Nephron progenitor cell (in vitro differentiated cells): ENCODE results near the gene SPPL3.

ENCODE experiments used
- DNase-seq: peaks from one replicate; pipeline ENCODE4 v3.0.0; 2021
- H3K27ac Mint-ChIP-seq: 2 replicates; pipeline ENCODE4 v1.8.0; 2021; ENCODE audit warnings: mild to moderate bottlenecking, moderate library complexity, mixed read lengths
- H3K27me3 Mint-ChIP-seq: 2 replicates; pipeline ENCODE4 v1.8.0; 2021; ENCODE audit warnings: mild to moderate bottlenecking, low read depth, mixed read lengths; ENCODE audit not compliant: poor library complexity
- H3K36me3 Mint-ChIP-seq: 2 replicates; pipeline ENCODE4 v1.8.0; 2021; ENCODE audit warnings: low read depth, mixed read lengths
- H3K4me1 Mint-ChIP-seq: 2 replicates; pipeline ENCODE4 v1.8.0; 2021; ENCODE audit warnings: mixed read lengths
- H3K4me3 Mint-ChIP-seq: 2 replicates; pipeline ENCODE4 v1.8.0; 2021; ENCODE audit warnings: mild to moderate bottlenecking, moderate library complexity, mixed read lengths
- H3K9me3 Mint-ChIP-seq: 2 replicates; pipeline ENCODE4 v1.8.0; 2021; ENCODE audit warnings: mild to moderate bottlenecking, moderate library complexity, mixed read lengths
- TF ChIP-seq, protein P1 (sequence below): fragments of 200-600 bp; sonication (generic); IDR thresholded peaks from 2 replicates; pipeline ENCODE4 v1.5.0; 2021; ENCODE audit warnings: antibody characterized with exemption

SPPL3 gene

DNA sequence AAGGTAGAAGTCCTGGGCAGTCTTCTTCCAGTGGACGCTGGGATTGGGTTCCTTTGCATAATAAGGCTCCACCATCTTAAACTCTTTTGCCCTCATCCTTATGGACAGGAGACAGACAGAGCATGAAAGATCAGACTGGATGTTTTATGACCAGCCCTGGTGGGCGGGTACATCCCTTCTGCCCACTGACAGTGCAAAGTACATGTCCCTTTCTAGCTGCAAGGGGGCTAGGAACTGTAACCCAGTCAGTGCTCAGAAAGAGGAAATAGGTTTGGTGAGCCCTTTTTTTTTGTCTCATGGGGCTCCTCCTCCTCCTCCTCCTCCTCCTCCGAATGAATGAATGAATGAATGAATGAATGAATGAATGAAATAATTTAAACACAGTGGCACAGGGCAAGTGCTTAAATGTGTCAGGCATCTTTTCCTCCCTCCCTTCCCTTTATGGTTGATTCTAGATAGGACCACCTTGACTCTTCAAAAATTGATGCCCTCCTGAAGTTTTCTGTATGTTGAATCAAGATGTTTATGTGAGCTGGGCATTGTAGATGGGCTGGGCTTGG is 37.8 kb upstream of the SPPL3 start:
- TF ChIP-seq, protein P1, sequence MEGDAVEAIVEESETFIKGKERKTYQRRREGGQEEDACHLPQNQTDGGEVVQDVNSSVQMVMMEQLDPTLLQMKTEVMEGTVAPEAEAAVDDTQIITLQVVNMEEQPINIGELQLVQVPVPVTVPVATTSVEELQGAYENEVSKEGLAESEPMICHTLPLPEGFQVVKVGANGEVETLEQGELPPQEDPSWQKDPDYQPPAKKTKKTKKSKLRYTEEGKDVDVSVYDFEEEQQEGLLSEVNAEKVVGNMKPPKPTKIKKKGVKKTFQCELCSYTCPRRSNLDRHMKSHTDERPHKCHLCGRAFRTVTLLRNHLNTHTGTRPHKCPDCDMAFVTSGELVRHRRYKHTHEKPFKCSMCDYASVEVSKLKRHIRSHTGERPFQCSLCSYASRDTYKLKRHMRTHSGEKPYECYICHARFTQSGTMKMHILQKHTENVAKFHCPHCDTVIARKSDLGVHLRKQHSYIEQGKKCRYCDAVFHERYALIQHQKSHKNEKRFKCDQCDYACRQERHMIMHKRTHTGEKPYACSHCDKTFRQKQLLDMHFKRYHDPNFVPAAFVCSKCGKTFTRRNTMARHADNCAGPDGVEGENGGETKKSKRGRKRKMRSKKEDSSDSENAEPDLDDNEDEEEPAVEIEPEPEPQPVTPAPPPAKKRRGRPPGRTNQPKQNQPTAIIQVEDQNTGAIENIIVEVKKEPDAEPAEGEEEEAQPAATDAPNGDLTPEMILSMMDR = no peak
- Mint-ChIP-seq H3K36me3 (no peaks in the 10 kb centered on the region), H3K4me3 (no peak overlapping the region), H3K9me3 (no peaks in the 10 kb centered on the region), H3K27me3 (peaks cover 10% of the 10 kb centered on the region), H3K4me1 (peaks cover 16% of the 10 kb centered on the region), H3K27ac (no peak overlapping the region)
- no peak for DNase-seq

DNA sequence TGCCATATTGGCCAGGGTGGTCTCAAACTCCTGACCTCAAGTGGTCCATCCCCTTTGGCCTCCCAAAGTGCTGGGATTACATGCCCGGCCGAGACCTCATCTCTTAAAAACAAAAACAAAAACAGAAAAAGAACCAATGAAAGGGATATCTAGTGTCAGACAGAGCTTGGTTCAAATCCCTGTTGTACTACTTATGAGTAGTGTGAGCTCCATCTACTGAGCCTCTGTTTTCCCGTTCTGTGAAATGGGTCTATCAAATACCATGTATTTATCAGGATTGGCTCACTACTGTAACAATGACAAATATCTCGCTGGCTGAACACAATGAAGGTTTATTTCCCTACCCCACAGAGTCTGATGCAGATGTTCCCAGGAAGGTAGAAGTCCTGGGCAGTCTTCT is 37.3 kb upstream of the SPPL3 start:
- Mint-ChIP-seq H3K9me3 (no peaks in the 10 kb centered on the region), H3K36me3 (no peaks in the 10 kb centered on the region), H3K27me3 (peaks cover 13% of the 10 kb centered on the region), H3K4me1 (peaks cover 20% of the 10 kb centered on the region), H3K27ac (no peak overlapping the region), H3K4me3 (no peak overlapping the region)
- TF ChIP-seq, protein P1 = no peak
- DNase-seq = no peak

DNA sequence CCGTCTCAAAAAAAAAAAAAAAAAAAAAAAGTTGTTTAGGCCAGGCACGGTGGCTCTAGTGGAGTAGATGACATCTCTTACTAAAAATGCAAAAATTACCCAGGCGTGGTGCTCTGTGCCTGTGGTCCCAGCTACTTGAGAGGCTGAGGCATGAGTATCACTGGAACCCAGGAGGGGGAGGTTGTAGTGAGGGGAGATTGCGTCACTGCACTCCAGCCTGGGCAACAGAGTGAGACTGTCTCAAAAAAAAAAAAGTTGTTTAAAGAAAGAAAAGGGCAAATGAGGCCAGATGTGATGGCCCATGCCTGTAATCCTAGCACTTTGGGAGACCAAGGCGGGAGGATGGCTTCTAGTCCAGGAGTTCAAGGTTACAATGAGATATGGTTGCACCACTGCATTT is 36.6 kb upstream of the SPPL3 start:
- Mint-ChIP-seq H3K4me1 (peaks cover 23% of the 10 kb centered on the region), H3K4me3 (no peak overlapping the region), H3K9me3 (no peaks in the 10 kb centered on the region), H3K27me3 (peaks cover 13% of the 10 kb centered on the region), H3K36me3 (no peaks in the 10 kb centered on the region), H3K27ac (no peak overlapping the region)
- TF ChIP-seq, protein P1 = no peak
- no peak for DNase-seq

DNA sequence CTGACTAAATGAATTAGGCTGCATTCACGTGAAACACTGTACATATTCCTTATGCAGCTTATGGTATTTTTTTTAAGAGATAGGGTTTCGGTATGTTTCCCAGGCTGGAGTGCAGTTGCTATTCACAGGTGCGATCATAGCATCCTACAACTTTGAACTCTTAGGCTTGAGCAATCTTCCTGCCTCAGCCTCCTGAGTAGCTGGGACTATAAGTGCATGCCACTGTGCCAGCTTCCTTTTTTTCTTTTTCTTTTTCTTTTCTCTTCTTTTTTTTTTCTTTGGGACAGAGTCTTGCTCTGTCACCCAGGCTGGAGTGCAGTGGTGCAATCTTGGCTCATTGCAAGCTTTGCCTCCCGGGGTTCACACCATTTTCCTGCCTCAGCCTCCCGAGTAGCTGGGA is 35.8 kb upstream of the SPPL3 start:
- Mint-ChIP-seq H3K27ac (no peak overlapping the region), H3K4me3 (no peak overlapping the region), H3K9me3 (no peaks in the 10 kb centered on the region), H3K36me3 (no peaks in the 10 kb centered on the region), H3K4me1 (peaks cover 20% of the 10 kb centered on the region), H3K27me3 (peaks cover 13% of the 10 kb centered on the region)
- DNase-seq = no peak
- TF ChIP-seq, protein P1 = no peak

DNA sequence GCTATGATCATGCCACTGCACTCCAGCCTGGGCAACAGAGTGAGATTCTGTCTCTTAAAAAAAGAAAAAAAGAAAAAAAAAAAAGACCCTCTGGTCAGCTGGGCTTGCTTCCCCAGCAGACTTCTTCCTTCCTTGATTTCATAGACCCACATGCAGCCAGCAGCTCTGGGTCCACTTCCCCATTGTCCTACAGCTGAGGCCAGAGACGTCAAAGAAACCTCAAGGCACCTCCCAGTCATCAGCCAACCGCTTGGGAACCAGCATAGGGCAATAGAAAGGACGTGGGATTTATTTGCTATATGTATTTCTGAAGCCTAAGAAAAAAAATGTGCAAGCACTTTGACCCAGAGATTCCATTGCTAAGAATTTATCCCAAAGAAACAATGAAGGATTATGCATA is 35.4 kb upstream of the SPPL3 start:
- peaks cover 13% of the 10 kb centered on the region for H3K27me3 Mint-ChIP-seq
- TF ChIP-seq, protein P1 = no peak
- no peak overlapping the region for H3K27ac Mint-ChIP-seq
- H3K36me3 Mint-ChIP-seq = no peaks in the 10 kb centered on the region
- H3K4me1 Mint-ChIP-seq = peaks cover 20% of the 10 kb centered on the region
- no peak overlapping the region for H3K4me3 Mint-ChIP-seq
- no peak for DNase-seq
- no peaks in the 10 kb centered on the region for H3K9me3 Mint-ChIP-seq

DNA sequence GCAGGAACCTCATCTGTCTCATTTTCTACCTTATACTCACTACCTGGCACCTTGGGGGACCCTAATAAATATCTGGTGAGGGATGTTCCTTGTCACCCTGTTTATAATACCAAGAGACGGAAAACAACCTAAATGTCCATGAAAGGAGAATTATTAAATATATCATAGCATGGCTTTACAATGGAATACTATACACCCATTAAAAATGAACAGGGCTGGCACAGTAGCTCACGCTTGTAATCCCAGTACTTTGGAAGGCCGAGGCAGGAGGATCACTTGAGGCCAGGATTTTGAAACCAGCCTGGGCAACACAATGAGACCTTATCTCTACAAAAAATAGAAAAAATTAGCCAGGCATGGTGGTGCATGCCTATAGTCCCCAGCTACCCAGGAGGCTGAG is 34.3 kb upstream of the SPPL3 start:
- no peaks in the 10 kb centered on the region for H3K9me3 Mint-ChIP-seq
- no peak for DNase-seq
- peaks cover 20% of the 10 kb centered on the region for H3K4me1 Mint-ChIP-seq
- H3K27me3 Mint-ChIP-seq = peaks cover 13% of the 10 kb centered on the region
- no peak overlapping the region for H3K27ac Mint-ChIP-seq
- TF ChIP-seq, protein P1 = no peak
- no peak overlapping the region for H3K4me3 Mint-ChIP-seq
- H3K36me3 Mint-ChIP-seq = no peaks in the 10 kb centered on the region
